Measurements from ENCODE around the gene PLAAT2.

DNA sequence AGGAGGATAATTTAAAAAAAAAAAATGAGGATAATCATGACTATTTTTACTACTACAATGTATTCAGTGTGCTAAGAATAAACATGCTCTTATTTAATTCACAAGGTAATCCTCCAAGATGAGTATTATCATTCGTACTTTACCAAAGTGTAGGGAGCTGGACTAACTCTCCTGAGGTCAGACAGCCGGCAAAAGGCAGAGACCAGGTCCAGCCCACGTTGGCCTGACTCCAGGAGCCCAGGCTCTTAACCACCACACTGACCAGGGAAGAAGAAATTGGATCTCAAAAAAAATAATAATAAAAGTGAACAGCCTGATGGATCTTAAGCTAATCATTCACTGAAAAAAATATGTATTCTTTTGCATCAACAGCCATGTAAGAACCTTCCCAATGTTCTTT, 25.8 kb upstream of the PLAAT2 start:
- TF ChIP-seq POLR2A (IDR thresholded peaks at IDR 0.05; ENCODE audit: low read depth, low read length) (no peak), POLR2AphosphoS5 (IDR thresholded peaks at IDR 0.05; ENCODE audit: low read depth, low read length) (no peak), TAF1 (IDR thresholded peaks at IDR 0.05; ENCODE audit: low read depth, low read length) (no peak), PAX5 (IDR thresholded peaks at IDR 0.05; ENCODE audit: insufficient read depth, low read length, severe bottlenecking) (no peak), SPI1 (IDR thresholded peaks at IDR 0.05; ENCODE audit: low read depth, low read length) (no peak), POU2F2 (IDR thresholded peaks at IDR 0.05; ENCODE audit: low read depth, low read length) (no peak)

Measured in GM12891 (cell line).